RPMI8226 (cell line): ENCODE data around the gene LLCFC1.
"Not testable (repeated sequence)": the region's sequence is repeated elsewhere in the genome, so short reads cannot be mapped to it uniquely, and the experiment has no call there.

ENCODE experiments used
- DNase-seq: peaks from one replicate; pipeline ENCODE4 v3.0.0-alpha.2; 2015

Gene LLCFC1

DNA sequence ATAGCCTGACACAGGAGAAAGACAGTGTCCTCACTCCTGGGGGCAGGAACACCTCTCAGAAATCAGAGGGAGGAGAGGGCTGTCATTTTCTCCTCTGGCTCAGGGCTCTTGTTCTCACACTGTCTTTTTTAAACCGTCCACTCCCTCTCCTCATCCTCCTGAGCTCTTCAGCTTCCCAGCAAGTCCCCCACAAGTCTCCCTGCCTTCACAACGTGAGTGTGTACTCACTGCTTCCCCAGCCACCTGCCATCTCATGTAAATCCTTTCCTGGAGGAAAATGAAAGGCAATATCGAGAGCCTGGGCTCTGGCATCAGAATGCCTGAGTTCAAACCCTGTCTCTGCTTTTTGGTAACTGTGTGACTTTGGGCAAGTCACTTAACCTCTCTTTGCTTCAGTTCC, 5.7 kb downstream of the LLCFC1 start:
- DNase-seq, result no peak

DNA sequence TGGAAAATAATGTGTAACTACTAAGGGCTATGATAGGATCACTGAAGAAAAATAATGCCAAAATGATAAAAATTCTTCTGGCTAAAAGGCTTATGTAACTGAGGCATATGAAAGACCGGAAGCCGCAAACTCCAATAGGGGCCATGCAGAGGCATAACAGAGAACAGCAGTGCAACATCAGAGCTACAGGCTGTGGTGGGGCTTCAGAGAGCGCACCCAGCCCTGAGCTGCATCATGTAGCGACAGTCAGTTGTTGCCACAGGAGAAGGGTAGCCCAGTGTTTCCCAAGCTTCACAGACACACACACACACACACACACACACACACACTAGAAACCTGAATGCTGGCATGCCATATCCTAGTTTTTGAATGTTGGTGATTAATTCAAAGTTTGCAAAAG, 9.3 kb downstream of the LLCFC1 start:
- no peak for DNase-seq

DNA sequence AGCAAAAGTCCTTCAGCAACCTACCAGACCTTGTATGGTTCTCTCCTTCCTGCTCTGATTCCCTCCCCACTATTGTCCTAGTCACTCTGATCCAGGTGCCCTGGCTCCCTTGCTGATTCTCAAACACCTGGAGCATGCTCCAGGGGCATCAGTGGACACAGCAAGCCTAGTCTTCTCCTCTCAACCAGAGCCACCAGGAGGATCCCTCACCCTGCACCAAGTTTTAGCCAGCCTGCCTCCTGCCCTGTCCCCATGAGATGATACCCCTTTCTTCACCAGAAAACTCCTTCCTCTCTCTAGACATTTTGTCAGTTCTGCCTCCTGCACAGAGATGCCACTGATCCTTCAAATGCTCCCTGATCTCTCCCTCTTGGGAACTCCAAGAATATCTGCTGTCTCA, 11.0 kb downstream of the LLCFC1 start:
- DNase-seq, result no peak

DNA sequence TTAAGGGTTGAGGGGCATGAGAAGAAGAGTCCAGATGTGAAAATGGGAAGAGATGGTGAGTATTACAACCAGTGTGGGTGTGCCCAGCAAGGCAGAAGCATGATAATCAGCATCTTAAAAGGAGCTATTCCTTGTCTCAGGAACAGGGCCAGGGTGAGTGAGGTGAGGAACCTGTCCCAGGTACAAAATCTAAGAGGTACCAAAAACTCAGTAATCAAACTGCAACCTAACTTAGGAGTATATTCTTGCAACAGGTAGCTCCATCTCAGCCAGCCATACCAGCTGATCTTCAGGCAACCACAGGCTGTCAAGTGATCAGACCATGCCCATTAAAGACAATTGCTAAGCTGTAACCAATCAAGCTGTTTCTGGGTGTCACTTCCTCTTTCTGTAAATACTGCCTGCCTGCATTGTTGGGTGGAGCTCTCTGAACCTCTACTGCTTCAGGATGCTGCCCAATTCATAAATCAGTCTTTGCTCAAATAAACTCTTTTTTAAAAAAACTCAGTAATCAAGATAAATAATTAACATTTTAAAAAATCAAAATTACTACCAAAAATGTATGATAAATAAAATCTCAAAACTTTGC, 15.5 kb downstream of the LLCFC1 start:
- peak; percentile 19 for DNase-seq

DNA sequence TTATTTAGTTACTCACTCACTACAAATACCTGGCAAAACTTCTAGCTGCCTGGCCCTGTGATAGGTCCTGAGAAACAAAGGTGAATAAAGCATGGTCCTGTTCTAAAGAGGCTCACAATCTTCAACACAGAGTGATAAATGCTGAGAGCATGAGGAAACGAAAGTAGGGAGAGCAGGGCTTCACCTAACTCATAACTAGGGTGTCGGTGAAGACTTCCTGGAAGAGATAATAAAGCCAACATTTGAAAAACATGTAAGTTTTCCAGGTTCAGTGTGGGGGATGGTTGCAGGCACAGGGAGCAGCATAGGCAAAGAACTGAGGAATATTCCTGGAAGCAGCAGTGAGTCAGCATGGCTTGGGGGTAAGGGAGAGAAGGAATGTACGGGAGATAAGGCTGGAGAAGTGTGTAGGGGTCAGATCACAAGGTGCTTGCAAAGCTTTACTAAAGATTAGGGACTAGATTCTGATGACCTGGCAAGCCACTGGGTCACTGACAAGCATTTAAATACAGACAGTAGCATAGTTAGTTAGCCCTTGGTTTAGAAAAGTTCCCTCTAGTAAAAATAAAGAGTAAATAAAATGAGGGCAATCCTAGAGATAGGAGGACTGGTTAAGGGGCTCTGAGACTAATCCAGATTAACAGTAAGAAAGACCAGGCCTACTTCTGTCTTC, 17.8 kb downstream of the LLCFC1 start:
- DNase-seq, result no peak

DNA sequence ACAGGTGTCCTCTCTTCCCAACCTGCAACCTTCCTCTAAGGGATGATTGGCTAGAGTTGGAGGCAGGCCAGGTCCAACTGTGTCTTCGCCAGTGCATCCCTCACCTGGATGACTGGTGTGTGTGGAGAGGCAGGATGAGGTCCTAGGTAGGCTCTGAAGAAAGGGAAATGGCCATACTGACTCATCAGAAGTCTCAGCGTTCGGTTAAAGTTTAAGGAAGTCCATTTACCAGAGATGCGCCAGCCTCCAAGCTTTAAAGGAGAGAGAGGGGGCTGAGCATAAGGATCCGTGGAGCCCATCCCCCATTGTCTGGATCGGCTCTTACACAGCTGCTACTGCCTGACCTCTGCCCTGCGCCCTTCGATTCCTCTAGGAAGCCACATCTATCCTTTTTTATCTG, 18.4 kb downstream of the LLCFC1 start:
- DNase-seq, result no peak

DNA sequence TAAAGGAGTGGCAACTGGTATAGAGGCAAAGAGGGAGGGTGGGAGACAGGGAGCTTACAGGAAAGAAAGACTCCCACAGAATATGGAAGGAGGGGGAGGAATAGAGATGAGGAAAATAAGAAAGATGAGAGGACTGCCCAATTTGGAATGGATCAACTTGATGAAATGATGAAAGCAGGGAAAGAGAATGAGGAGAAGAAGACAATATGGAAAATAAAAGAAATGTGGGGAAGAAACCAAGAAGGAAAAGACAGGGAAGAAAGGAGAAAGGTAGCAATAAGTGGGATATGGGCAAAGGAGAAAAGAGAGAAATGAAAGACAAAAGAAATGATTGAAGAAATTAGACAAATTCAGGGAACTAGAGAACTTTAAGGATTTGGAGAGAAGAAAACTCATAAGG, 19.9 kb downstream of the LLCFC1 start:
- no peak for DNase-seq

DNA sequence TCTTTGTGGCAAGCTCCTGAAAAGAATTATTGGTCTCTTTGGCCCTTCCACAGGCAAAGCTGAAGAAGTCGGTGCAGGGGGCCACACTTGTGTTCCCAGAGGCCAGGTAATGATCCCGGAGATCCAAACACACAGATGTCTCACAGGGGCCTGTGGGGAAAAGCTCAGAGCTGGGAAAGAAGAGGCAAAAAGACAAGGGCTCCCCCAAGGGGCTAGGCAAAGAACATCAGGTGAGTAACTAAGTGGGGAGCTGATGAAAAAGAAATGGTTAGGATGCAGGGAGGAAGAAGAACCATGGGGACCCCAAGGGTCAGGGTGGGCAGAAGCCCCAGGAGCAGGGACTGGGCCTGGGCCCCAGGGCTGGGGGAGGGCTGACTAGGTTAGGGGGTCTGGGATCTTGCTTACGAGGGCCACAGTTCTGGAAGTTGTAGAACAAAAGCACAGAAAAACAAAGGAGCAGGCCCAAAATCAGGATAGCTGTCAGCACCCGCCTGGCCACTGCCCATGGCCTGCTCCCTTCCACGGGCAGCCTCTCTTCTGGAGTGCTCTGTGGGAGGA, 21.8 kb downstream of the LLCFC1 start:
- peak; percentile 17 for DNase-seq

DNA sequence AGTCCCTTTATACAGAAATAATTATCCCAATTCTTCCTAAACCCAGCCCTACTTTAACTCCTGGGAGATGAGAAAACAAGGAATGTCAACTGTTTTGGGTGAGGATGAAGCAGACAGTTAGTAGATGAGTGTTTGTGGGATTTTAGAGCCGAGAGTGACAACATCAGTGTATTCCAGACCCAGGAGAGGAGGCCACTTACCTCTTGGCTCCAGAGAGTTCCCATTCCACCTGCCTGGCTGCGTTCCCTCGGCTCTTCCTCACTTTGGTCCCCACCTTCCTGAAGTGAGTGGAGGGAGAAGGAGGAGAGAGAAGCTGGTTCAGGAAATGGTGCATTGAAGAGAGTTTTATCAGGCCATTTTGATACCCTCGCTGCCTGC, 22.3 kb downstream of the LLCFC1 start:
- no peak for DNase-seq

DNA sequence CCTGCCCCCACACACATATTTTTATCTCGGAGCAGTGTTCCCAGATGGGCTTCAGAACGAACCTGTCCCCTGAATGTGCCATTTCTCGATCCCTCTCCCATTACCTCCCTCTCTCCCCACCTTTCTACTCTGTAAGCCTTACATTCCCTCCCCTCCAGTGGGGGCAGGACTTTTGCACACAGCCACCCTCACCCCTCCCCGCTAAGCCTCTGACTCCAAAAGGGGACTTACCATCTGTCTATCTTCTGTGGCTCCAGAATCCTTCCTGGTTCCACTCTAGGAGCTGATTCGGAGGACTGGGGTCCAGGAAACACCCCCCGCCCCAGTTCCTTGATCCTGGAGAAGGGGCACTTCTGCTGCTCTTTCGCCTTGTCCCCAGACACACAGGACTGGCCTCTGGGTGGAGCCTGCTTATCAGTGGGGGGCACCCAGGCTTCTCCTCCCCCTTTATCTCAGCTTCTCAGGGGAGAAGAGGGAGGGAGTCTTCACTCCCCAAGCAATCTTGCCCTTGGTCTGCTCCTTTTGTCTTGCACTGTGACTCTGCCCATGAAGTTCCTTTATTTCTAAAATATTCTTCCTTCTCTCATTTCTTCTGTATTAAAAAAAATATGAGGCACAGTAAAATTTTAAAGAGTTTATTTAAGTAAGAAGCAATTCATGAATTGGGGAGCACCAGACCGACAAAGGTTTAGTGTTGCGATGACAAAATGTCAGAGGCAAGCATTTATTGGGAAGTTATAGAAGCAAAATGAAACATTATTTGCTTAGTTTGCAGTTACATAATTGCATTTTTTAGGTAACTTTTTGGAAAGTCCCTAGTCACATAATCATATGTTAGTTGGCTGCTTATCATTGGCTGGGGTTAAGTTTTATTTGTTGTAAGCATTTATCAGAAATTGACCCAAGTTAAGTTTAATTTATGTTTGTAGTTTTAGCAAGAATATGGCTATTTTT, 23.0 kb downstream of the LLCFC1 start, which contains the start of gene KEL:
TSS of gene KEL (minus strand) at position 391 of the 954 bp plus-strand sequence. CDS start at position 234, 157 bp downstream.
- DNase-seq, result no peak

DNA sequence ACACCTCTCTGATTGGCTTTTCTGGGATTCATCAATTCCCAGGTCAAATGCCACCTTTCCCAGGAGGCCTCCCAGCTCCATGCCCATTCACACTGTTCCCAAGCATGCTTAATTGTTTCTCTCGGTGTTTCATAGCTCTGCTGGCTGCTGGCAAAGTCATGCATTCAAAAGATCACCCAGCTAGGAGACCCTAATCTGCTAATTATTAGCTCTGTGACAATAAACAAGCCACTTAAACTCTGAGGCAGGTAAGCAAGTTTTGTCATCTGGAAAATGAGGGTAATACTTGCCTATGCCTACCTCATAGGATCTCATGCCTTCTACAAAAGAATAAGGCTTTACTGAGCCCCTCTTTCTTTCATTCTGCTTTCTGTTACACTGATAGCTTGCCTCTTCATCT, 23.7 kb downstream of the LLCFC1 start:
- DNase-seq, result no peak

DNA sequence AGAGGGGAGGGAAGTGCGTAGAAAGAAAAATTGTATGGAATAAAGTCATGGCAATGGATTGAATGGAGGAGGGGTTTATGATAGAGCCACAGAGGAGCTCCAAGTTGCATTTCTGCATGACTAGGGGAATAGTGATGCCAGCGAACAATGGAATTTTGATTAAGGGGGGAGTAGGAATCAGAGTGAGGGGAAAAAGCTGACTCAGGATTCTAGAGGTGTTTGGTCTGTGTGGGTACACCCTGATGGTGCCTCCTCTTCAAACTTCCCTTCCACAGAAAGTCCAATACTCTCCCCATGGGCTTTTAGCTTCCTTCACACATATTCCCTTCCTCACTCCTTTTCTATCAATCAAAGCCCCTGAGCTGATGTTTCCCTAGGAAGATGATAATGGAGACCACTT, 24.7 kb downstream of the LLCFC1 start:
- DNase-seq, result no peak

DNA sequence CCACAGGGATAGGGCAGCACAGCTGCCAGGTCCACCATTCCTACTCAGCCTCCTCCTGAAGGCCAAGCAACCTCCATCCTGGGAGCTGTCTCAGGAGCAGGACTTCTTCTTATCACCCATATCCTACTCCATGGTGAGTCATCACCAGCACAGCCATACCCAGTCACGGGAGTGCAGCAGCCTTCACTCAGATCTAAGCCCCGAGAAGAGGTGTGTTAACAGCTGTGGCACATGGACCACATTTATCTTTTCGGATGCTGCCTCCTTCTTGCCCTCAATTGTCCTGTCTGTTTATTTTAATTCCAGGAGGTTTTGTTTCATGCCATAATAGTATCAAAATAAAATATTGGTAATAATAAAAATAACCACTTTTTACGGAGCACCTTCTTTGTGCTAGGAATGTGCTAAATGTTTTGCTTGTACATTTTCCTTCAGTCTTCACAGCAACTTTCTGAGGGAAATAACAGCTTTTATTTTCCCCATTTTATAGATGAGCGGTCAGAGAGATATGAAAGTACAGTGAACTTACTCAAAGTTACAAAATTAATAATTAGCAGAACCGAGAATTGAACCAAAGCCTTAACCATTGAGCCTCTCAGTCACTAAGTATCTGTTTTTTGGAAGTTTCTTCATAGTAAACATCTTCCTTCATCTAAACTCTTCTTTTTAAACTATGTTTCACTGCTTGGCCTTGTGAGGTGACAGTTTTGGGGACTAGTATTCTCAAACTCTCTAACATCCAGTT, 25.4 kb downstream of the LLCFC1 start:
- DNase-seq, result no peak

DNA sequence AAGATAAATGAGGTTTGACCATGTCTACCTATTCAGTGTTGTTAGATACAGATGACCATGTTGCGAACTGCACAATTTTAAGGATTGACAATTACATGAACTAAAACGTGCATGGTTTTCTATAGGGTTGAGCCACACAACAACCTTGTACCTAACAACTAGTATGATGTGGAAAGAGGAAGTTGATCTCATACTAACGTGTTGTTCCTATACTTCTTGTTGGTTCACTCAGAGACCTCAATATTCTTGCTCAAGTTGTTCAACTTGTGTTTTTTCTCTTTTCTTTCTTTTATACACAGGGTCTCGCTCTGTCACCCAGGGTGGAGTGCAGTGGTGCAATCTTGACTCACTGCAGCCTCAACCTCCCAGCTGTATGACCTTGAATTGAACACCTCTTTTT, 28.9 kb downstream of the LLCFC1 start:
- DNase-seq, result no peak

DNA sequence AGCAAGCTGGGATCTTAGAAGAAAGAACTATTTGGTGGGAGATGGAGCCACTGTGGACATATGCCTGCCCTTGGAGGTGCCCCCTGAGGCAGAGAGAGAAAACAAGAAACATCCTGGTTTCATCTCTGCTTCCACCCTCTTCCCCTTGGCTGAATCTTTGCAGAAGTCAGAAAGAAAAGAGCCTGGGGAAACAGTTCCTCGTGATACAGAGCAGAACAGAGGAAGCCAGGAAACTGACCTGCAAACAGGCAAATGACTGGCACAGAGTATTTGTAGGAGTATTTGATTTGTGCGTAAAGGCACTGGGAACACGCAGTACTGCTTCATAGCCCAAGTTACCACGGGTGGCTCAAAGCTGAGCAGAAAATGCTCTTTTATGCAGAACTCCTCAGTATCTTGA, 29.9 kb downstream of the LLCFC1 start:
- no peak for DNase-seq

DNA sequence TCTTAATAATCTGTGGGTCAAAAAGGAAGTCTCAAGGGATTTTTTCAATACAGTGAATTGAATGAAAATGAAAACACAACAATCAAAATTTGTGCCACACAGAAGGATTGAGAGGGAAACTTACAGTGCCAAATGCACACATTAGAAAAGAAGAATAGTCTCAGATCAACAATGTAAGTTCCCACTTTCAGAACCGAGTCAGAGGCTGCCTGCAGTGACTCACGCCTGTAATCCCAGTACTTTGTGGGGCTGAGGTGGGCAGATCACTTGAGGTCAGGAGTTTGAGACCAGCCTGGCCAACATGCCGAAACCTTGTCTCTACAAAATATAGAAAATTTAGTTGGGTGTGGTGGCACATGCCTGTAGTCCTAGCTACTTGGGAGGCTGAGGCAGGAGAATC, 35.3 kb downstream of the LLCFC1 start:
- DNase-seq, result no peak

DNA sequence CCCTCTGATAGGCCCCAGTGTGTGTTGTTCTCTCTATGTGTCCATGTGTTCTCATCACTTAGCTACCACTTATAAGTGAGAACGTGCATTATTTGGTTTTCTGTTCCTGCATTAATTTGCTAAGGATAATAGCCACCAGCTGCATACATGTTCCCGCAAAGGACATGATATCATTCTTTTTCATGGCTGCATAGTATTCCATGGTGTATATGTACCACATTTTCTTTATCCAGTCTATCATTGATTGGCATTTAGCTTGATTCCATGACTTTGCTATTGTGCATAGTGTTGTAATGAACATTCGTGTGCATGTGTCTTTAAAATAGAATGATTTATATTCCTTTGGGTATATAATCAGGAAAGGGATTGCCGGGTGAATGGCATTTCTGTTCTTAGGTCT, 39.1 kb downstream of the LLCFC1 start:
- DNase-seq, result not testable (repeated sequence)

DNA sequence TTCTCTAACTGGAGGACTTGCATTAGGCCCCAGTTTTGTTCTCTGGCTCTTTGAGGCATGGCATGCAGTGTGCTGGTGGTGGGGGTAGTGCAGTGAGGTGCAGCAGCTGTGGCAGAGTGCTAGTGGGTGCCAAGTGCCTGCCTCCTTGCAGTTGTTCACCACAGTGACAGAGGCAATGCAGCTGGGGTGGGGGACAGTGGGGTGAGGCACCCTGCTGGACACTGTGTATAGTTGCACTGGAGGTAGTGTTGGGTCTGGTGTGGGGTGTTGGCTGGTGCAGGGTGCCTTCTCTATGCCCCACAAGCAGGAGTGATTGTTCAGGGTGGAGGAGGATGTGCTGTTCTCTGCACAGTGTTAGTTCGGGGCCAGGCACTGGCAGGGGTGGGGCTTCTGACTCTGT, 44.5 kb downstream of the LLCFC1 start:
- DNase-seq, result no peak

DNA sequence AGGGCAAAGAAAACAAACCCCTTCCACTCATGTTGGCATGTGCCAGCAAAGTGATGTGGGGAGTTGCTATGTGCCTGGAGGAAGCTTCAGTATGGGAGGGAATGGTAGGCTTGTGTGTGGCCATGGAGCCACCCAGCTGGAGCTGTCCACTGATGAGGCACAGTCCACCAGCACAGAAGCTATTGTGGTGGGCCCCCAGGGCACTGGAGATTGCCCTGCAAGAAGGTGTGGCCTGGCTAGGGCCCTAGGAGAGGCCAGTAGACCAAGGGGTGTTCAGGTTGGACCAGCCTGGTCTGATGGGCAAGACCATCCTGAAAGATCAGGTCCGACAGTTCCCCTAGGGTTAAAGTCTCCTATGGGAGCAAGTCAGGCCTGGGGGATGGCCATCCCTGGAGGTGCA, 45.0 kb downstream of the LLCFC1 start:
- DNase-seq, result no peak
